SHP77 (cell line): Measurements from ENCODE around the gene AK5.

Experiments
- DNase-seq, 2 experiments: peaks; one replicate each; lab custom pipeline; 2025; lab: John Stamatoyannopoulos, UW

The AK5 gene, protein sequence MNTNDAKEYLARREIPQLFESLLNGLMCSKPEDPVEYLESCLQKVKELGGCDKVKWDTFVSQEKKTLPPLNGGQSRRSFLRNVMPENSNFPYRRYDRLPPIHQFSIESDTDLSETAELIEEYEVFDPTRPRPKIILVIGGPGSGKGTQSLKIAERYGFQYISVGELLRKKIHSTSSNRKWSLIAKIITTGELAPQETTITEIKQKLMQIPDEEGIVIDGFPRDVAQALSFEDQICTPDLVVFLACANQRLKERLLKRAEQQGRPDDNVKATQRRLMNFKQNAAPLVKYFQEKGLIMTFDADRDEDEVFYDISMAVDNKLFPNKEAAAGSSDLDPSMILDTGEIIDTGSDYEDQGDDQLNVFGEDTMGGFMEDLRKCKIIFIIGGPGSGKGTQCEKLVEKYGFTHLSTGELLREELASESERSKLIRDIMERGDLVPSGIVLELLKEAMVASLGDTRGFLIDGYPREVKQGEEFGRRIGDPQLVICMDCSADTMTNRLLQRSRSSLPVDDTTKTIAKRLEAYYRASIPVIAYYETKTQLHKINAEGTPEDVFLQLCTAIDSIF

DNA sequence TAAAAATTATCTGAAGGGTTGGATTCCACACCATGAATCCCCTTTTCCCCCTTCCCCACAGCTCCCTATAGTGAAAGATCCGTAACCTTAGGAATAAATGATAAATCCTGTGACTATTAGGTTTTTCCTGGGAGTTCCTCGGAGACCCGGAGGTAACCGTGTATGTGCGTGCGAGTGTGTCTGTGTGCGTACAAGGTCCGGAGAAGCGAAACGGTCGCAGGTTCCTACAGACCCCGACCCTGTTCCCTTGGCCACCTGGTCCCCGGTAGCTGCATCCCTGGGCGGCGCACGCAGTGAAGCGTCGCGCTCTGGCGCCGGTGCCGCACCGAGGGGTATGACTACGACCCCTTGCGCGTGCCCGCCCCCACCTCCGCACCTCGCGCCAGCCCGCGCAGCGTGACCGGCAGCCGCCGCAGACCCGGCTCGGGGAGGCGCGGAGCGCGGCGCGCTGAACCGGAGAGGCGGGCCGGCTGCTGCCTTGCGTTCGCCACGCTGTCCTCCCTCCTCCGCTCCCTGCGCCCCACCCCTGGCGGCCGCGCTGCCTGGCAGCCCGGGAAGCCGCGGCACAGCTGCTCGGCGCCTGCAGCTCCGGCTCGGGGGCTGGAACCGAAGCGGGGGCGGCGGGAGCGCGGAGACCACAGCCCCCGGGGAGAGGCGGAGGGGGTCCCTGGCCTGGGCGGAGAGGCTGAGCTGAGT lies at the start of gene AK5:
AK5 (plus strand) TSS at position 529 of the 696 bp plus-strand sequence. CDS start 295 bp downstream, outside the sequence.
- no peak for DNase-seq

DNA sequence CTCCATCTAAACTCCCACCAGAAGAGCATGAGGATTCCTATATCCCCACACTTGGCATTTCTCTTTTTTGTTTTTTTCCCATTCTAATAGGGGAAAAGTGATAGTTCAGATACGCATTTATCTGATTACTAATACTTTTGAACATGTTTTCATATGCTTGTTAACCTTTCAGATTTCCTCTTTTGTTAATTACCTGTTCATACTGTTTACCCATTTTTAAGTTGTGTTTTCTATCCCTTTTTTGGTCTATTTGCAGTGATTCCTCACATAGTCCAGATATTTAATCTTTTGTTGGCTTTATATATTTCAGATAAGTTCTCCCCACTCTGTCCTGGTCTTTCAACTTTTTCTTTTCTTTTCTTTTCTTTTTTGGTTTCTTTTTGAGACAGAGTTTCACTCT lies 49.0 kb upstream of the AK5 start:
- no peak for DNase-seq

DNA sequence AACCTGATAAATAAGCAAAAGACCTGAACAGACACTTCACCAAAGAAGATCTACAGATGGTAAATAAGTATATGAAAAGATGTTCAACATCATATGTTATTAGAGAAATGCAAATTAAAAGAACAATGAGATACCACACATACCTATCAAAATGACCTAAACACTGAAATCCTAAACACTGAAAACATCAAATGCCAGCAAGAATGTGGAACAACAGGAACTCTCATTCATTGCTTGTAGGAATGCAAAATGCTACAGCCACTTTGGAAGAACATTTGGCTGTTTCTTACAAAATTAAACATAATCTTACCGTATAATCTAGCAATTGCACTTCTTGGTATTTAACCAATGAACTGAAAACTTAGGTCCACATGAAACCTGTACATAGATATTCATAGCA lies 47.7 kb upstream of the AK5 start:
- no peak for DNase-seq

DNA sequence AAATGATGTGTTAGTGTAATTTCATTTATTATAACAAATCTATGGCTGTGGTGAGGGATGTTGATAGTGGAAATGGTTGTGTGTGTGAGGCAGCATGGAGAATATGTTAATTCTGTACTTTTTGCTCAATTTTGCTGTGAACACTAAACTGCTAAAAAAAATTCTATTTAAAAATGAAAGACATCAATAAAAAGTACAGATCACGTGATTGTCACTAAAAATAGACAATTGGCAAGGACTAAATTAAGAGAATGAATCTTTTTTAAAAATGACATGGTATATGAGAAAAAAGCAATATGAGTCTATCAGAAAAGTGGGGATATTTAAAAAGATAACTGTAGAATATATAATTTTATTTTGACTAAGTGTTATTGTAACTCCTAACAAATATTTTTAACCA lies 46.9 kb upstream of the AK5 start:
- DNase-seq = no peak

DNA sequence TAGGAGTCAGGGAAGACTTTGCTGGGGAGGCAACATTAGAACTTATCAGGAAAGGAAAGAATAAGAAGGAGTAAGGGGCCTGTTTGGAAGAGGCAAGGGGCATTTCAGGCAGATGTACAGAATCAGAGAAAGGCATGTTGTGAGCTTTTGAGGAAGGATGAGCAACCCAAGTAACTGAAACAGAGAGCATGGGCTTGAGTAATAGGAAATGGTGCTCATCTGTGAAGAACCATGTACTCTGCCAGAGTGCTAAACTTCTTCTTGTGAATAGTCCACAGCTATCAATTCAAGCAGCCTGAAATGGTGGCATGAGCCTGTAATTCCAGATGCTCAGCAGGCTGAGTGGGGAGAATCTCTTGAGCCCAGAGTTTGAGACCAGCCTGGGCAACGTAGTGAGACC lies 43.4 kb upstream of the AK5 start:
- DNase-seq = no peak

DNA sequence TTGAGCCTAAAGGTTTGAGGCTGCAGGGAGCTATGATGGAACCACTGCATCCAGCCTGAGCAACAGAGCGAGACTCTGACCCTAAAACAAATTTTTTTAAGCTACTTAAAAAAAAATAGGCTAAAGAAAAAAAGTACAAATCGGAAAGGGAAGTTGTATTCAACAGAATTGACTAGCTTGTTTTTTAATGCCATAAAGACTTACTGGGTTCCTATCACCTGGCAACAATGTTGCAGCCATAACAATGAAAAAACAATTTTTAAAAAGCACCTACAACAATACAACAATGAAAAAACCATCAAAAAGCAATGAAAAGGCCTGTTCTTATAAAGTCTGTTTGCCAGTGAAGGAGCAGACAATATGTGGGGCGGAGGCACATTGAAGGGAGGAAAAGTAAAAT lies 42.5 kb upstream of the AK5 start:
- DNase-seq = no peak

DNA sequence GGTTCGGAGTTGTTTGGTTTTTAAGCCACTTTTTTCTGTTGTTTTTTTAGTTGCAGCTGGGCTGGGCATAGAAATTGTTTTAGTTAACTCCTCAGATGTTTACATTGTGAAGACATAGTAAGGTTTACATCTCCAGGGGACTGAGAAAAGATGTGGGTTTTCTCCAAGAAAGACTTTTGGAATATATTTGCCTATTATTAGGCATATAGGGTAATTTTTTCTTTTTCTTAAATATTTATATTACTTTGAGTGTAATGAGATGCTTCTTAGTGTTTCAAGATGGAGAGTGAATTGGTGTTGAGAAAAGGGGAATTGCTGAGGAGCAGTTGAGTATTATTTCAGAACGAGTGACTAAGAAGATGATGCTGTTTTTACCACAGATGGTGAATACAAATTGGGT lies 36.0 kb upstream of the AK5 start:
- no peak for DNase-seq

DNA sequence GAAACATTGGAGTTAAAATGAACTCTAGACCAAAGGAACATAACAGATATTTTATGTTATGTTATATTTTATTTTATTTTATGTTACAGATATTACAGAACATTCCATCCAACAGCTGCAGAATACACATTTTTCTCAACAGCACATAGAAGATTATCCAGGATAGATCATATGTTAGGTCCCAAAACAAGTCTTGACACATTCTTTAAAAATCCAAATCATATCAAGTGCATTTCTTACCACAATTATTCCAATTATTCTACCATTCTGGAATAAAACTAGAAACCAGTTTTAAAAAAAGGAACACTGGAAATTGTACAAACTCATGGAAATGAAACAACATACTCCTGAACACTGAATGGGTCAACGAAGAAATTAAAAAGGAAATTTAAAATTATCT lies 31.7 kb upstream of the AK5 start:
- DNase-seq = no peak

DNA sequence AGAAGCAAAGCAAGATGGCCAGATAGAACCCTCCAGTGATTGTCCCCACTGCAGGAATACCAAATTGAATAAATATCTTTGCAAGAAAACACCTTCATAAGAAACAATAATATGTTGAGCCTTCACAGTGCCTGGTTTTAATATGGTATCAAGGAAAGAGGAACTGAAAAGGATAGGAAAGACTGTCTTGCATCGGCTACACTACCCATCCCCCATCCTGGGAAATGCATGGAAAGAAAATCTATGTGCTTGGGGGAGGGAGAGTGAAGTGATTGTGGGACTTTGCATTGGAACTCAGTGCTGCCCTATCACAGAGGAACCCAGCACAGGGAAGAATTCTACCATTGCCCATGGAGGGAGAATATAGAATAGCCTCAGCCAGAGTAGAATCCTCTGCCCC lies 28.6 kb upstream of the AK5 start:
- DNase-seq = no peak

DNA sequence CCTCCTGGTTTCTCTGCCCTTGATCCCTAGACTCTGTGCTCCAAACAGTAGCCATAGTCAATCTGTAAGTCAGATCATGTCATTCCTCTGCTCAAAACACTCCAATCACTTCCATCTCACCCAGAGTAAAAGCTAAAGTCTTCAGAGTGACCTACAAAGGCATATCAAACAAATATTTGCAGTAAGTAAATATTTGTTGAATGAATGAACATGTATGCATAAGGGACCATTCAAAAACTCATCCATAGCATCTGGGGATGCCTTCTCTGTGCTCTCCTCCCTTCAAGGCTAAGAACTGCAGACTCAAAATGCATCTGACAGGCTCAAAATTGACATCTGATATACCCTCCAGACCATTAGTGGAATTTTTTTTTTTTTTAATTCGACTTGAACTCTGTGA lies 18.1 kb upstream of the AK5 start:
- DNase-seq = no peak

DNA sequence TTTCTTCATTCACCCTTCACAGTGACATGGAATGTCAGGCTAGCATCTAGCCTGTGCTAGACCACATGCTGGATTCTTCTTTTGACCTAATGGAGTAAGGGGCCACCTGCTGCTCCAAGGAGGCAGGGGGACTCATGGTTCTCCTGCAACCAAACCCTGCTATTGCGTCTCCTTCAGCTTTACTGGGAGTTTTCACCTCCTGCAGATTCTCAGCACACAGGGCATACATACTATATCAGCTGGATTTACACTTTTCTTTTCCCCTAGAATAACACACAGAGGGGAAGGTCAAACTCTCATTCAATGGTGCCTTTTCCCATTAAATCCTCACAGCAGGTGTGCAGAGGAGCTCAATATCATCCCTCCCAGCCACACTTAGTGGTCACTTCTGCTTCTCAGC lies 16.6 kb upstream of the AK5 start:
- DNase-seq = no peak

DNA sequence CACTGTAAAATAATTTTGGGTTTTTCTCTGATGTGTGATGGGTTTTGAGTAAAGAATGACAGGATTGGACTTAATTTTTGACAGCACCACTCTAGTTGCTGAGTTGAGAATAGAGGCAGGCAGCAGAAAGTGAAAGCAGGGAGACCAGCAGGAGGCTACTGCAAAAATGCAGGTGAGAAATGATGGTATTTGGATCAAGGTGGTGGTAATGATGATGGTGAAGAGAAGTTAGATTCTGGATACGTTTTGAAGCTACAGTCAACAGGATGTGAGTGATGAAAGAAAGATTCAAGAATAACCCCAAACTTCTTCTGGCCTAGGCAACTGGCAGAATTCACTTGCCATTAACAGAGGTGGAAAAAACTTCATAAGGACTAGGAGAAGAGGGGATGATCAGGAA lies 14.8 kb upstream of the AK5 start:
- no peak for DNase-seq

DNA sequence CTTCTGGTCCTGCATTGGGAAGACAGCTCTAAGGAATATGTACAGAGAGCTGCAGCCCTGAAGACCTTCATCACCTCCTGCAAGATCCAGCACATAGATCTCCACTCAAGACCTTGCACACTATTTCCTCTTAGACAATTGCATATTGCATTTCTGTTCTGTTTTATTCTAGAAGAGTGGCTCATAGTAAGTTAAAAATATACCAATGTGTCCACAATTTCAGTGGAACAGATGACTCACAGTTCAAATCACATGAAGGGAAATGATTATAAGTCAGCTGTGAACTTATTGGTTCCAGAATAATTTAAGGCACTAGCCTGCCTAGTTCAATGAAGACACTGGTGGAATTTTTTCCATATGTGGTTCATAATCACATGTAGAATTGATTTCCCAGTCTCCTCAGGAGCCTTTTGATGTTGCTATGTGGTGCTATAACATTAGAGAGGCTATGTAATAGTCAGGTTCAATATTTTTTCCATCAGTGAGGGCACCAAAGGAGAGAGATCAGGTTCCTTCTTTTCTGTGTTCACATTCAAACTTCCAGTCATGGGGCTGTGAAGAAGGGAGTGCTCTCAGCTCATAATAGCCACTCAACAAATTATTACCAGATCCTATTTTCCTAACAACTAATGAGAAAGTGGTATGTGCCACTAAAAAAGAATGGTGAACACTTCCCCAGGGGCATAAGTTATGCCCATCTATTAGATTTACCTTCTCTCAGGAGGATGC lies 9.8 kb upstream of the AK5 start:
- DNase-seq = no peak

DNA sequence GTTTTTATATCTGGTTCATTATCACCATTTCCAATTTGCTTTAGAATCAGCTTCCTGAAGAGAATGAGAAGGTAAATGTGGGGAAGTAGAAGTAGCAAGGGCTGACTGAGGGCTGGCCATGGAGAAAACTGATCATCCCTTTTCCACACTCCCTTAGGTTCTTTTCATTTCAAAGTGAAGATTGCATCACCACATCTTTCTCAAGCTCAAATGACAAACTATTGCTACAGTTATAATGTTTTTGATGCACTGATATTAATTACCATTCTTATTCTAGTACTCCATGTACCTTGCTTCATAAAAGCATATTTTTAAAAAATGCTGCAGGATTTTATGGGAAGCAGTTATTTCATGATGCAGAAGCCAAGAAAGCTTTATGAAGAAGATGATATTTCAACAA lies 7.9 kb upstream of the AK5 start:
- DNase-seq = no peak

DNA sequence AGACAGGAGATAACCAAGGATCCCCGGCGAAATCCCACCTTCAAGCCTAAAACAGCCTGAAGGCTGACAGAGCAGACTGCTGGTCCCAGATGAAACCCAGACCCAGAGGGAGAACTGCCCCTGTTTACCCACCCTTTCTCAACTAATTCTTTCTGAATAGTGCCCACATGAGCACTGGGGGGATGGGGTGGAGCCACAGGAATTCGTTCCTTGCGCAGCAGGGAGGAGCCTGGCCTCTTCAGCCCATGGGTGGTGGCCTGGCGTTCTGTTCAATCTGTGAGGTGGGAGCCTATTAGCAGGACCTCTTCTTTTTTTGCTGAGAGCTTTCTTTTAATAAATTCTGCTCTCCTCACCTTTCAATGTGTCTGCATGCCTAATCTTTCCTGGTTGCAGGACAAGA lies 6.6 kb upstream of the AK5 start:
- no peak for DNase-seq

DNA sequence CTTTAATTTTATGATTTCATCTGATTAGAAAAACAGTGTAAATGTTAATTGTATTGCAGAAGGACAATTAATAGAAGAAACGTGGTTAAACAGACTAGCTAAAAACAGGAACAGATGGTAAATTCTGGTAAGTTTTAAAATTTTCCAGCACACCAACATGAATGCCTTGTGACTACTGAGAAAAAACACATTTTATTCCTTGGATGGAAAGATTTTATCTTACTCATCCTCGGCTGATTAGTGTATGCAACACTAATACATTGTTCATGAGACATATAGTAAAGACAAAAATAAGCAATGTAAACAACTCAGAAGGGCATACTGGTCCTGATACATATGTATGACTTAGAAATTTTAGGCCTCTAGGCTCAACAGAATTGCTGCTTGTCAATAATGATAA lies 4.9 kb upstream of the AK5 start:
- DNase-seq = no peak

DNA sequence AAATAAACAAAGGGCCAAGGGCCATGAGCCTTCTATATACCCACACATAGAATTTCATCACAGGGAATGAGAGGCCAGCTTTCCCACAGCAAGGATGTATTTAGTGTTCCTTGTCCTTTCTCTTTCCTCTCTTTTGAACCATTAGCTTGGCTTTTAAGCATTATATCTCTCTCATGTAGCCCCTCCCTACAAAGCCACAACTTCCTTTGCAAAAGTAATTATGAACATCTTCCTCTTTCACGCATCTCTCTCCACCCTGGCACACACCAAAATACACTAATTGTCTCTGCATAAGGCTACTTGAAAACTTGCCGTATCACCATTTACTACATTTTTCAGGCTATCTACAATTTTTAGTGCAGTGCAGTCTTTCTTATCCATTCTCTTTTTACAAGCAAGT lies 1.9 kb upstream of the AK5 start:
- no peak for DNase-seq

DNA sequence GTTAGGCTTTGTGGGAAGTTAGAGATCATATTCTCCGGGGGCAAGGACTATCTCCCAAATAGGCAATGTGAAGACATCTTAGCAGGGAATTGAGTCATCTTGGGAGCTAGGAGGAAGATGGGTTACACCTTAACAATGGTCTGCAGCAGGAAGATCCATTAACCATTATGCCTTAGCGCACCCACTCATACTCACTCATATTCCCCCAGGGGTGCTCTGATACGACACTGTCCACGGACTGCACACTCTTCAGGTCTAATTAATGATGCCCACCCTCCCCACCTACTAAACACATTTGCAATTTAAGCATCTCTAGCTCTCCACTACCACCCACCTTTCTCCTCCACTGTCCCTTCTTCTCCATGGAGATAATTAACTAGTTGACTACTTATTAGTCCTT lies 857 bp upstream of the AK5 start:
- DNase-seq = no peak

DNA sequence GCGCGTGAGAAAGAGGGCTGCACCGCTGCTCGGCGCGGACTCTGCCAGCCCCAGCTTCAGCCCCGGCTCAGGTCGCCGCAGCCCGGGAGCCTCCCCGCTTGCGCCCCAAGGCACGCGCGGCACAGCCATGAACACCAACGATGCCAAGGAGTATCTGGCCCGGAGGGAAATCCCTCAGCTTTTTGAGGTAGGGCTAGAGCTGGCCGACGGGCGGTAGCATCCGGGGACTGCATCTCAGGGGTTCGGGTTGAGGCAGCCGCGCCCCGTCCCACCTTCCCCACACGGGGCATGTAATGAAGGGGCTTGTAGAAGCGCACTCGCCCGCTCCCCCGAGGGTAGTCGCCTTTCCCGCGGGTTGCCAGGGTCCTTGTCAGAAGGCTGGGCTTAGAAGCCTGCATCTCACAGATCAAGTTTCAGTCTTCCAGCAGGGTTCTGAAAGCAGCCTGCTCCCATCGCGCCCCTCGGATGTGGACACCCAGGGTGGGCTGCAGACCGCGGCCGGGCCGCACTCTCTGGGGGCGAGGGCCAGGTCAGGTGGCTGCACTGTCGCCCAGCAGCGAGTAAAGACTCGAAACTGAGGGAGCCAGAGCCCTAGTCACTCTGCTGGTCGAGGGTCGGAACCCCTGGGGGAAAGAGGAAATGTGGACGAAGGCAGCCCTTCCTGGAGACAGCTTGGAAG lies 507 bp downstream of the AK5 start:
- no peak for DNase-seq

DNA sequence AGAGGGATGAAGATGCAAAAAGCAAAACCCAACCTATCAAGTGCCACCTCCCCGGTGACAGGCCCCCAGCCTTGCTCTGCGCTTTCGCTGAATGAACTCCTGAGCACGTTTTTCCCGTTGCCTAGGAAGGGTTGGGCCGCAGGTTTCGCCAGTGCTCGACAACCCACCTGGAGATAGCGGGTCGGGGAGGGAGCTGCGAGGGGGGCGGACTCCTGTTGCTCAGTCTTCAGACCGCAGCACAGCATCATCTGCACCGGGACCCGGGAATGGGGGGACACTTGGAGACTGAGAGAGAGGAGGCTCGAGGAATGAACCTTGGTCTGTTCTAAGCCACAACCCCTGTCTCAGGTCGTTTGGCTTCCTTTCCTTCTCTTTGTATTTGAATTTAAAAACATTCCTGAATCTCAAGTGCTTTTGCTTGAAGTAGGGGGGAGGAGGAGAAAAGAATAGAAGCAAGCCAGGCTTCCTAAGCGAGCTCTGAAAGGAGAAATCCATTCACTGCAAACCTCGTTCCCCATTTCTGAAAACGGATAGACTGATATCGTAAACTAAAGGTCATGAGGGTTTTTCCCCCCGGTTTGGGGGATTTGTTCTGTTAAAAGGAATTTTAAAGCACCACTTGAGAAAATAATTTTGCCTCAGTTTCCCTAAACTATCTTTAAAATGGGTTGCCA lies 1.2 kb downstream of the AK5 start:
- DNase-seq = no peak

DNA sequence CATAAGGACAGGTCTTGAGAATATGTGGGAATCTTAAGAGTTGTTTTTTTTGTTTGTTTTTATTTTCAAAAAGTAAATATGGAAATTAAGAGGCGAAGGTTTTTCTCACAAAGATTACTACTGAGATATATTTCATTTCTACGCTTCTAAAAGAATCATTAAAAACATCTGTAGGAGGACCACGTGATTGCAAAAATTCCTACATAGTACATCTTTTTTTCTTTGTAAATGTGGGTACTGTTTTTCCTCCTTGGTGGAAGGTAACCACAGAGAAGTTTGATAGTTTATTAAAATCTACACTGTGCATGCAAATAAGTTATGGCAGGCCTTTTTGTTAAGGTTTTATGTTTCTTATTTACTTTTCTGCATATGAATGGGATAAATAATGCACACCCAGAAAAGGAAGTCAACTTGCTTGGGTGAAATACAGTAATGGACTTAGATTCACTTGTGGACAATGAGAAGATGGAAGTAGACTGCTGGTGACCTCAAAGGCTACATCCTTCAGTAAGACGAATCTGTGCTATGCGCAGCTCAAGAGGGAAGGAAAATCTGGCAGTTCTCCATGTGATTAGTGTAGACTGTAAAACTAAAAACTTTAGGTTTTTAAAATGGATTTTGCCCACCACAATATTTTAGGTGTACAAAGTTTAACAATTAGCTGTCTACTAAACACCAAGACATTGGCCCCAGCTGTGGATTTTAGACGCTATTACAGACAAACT lies 2.0 kb downstream of the AK5 start:
- DNase-seq = no peak
